Transverse colon (tissue), 4 donors: ENCODE measurements around the gene MANF. TPM values are rescaled to one million over a fixed set of nuclear protein-coding genes. Genes with fewer than 3 reads are reported as not detected.
A peak's percentile ranks its signal among the peaks of the same experiment; 100 is the strongest.

ENCODE experiments used
- DNase-seq: peaks from one replicate; pipeline ENCODE4 v3.0.0-alpha.2; 2019
- H3K27ac ChIP-seq, 4 donors: fragments of 200-600 bp; sonication (generic); 2 replicates each; pipeline ENCODE4 v1.5.1; 2016 to 2018; ENCODE audit warnings: inconsistent platforms in 4 of 4
- H3K27me3 ChIP-seq: fragments of 200-600 bp; sonication (generic); 2 replicates; pipeline ENCODE4 v1.5.1; 2017; ENCODE audit warnings: inconsistent platforms
- H3K36me3 ChIP-seq, 4 donors: fragments of 200-600 bp; sonication (generic); 2 replicates each; pipeline ENCODE4 v1.5.1; 2017 to 2019; ENCODE audit warnings: inconsistent platforms in 4 of 4
- H3K4me1 ChIP-seq, 4 donors: fragments of 200-600 bp; sonication (generic); 2 replicates each; pipeline ENCODE4 v1.5.1; 2017 to 2020; ENCODE audit warnings: inconsistent platforms in 4 of 4
- H3K4me3 ChIP-seq, 4 donors: fragments of 200-600 bp; sonication (generic); 1 replicate in 1 of 4; 2 replicates in 3 of 4; pipeline versions ENCODE4 v1.5.1 to v1.6.1; 2017 to 2019; ENCODE audit warnings: inconsistent platforms in 4 of 4
- H3K9me3 ChIP-seq, 2 donors: fragments of 200-600 bp; sonication (generic); 2 replicates each; pipeline ENCODE4 v1.5.1; 2017 to 2019; ENCODE audit warnings: inconsistent platforms in 2 of 2
- EP300 ChIP-seq: sonication (generic); formaldehyde crosslinking; IDR thresholded peaks from one replicate; pipeline ENCODE4 v1.6.1; 2017; ENCODE audit warnings: antibody characterized with exemption, low read depth
- POLR2A ChIP-seq: fragments of 450-650 bp; IDR thresholded peaks from one replicate; pipeline ENCODE4 v1.6.1; 2016; ENCODE audit warnings: antibody characterized with exemption, mild to moderate bottlenecking, moderate library complexity
- POLR2AphosphoS5 ChIP-seq, 3 donors: sonication (generic); formaldehyde crosslinking; IDR thresholded peaks; one replicate each; pipeline ENCODE4 v1.6.1; 2016; ENCODE audit warnings: antibody characterized with exemption in 3 of 3
- WGBS, 2 donors: methylation state at CpG; one replicate each; pipeline ENCODE4 v1.1.5; 2018; ENCODE audit warnings: low coverage in 1 of 2; 5-methylcytosine and 5-hydroxymethylcytosine counted together
- in situ Hi-C, 4 donors: fragments of 200-750 bp; cut with MboI; loops; one replicate each; pipeline versions ENCODE4 v1.15.0 to v1.15.1; 2017; ENCODE audit warnings: low sequenced_read_pairs in 3 of 4, low pct_ligation_motif_present in 1 of 4, low pct_unique_long_range_greater_than_20kb in 1 of 4
- intact Hi-C: fragments of 100-400 bp; cut with DNase I; formaldehyde crosslinking; loops from one replicate; pipeline ENCODE4 v1.15.1; 2023; ENCODE audit warnings: low total_unique reads
- total RNA-seq, 4 donors: library from RNA; depleted of rRNA; stranded (reverse); fragments of >200 nt; gene quantifications; one replicate each; pipeline ENCODE4 v1.1.0, GENCODE V29; 2016
- TF ChIP-seq, protein P1 (sequence below), 5 experiments: fragments of 200-600 bp in 3 of 5; fragments of 450-650 bp in 2 of 5; sonication (generic) in 3 of 5; IDR thresholded peaks; 1 replicate in 2 of 5; 2 replicates in 3 of 5; pipeline ENCODE4 v1.5.1; 2016 to 2017; ENCODE audit warnings: antibody characterized with exemption in 5 of 5, inconsistent platforms in 3 of 5, mild to moderate bottlenecking in 2 of 5, moderate library complexity in 1 of 5

The MANF gene
- total RNA-seq, 4 donors from 2014 or later: 15.7 to 56.2 (median 26.6) TPM

- peak; percentile 44 for DNase-seq
- Histone ChIP-seq H3K36me3 (peaks cover 0 to 34% (median 5%) of the 10 kb centered on the region in 4 donors), H3K27ac (no peak overlapping the region), H3K4me1 (no peaks in the 10 kb centered on the region), H3K9me3 (no peaks in the 10 kb centered on the region), H3K4me3 (no peak overlapping the region), H3K27me3 (no peaks in the 10 kb centered on the region)
- in situ Hi-C loops: no loop called here
- intact Hi-C loops: no loop called here
- TF ChIP-seq EP300 (no peak), POLR2AphosphoS5 (IDR thresholded peaks at IDR 0.05) (no peak), POLR2A (no peak)
- TF ChIP-seq, protein P1, sequence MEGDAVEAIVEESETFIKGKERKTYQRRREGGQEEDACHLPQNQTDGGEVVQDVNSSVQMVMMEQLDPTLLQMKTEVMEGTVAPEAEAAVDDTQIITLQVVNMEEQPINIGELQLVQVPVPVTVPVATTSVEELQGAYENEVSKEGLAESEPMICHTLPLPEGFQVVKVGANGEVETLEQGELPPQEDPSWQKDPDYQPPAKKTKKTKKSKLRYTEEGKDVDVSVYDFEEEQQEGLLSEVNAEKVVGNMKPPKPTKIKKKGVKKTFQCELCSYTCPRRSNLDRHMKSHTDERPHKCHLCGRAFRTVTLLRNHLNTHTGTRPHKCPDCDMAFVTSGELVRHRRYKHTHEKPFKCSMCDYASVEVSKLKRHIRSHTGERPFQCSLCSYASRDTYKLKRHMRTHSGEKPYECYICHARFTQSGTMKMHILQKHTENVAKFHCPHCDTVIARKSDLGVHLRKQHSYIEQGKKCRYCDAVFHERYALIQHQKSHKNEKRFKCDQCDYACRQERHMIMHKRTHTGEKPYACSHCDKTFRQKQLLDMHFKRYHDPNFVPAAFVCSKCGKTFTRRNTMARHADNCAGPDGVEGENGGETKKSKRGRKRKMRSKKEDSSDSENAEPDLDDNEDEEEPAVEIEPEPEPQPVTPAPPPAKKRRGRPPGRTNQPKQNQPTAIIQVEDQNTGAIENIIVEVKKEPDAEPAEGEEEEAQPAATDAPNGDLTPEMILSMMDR (IDR thresholded peaks at IDR 0.05): peak; percentile 53 to 70 (median 58)
Measured at GRCh38 chr3:51434746-51435327, 49.7 kb downstream of the MANF start.

- no peak for DNase-seq
- TF ChIP-seq EP300 (no peak), POLR2A (no peak), POLR2AphosphoS5 (IDR thresholded peaks at IDR 0.05) (no peak)
- TF ChIP-seq, protein P1 (IDR thresholded peaks at IDR 0.05): no peak
- Histone ChIP-seq H3K4me3 (no peak overlapping the region), H3K4me1 (no peaks in the 10 kb centered on the region), H3K27ac (no peak overlapping the region), H3K36me3 (peaks cover 0 to 46% (median 14%) of the 10 kb centered on the region in 4 donors), H3K9me3 (no peaks in the 10 kb centered on the region), H3K27me3 (no peaks in the 10 kb centered on the region)
- in situ Hi-C loops: no loop called here
- intact Hi-C loops: no loop called here
- 89 to 90% methylated on average over 5 to 8 of the region's 8 CpGs for WGBS, 2 donors
Measured at GRCh38 chr3:51436998-51437639, 52.0 kb downstream of the MANF start.

Other genes starting within 250 kb of the MANF start
- gene RBM15B, start 6.0 kb downstream of the MANF start, total RNA-seq: 10 to 100 TPM; 19.1 to 69.9 (median 28.0) TPM
- gene DCAF1, start 114.7 kb downstream of the MANF start, total RNA-seq: 10 to 100 TPM; 13.8 to 17.8 (median 14.9) TPM
- 10 to 100 TPM; 13.1 to 24.9 (median 18.2) TPM for gene RAD54L2, start 153.4 kb downstream of the MANF start, total RNA-seq